Measurements from ENCODE around the gene SLC22A15. TPM values are rescaled to one million over a fixed set of nuclear protein-coding genes. Genes with fewer than 3 reads are reported as not detected.

The SLC22A15 gene
- total RNA-seq, 1 donor from 2014 or later, result 17.6 TPM

GRCh38 chr1:116105996-116106395 lies 129.7 kb downstream of the SLC22A15 start:
- no peak for DNase-seq (ENCODE audit: low read depth)

GRCh38 chr1:116106646-116107045 lies 130.3 kb downstream of the SLC22A15 start:
- H3K36me3 ChIP-seq (ENCODE audit: control insufficient read depth, insufficient read depth, low read length), result no peaks in the 10 kb centered on the region
- H3K4me3 ChIP-seq (ENCODE audit: low read depth, low read length), result no peak overlapping the region
- no peak for TF ChIP-seq CTCF (IDR thresholded peaks at IDR 0.05; ENCODE audit: insufficient read depth, low read length, poor library complexity, severe bottlenecking)
- H3K27me3 ChIP-seq (ENCODE audit: control insufficient read depth, insufficient read depth, low read length), result no peaks in the 10 kb centered on the region
- DNase-seq (ENCODE audit: low read depth), result no peak

More at GRCh38 chr1:116105996-116106395, 129.7 kb downstream of the SLC22A15 start:
- Histone ChIP-seq H3K4me3 (ENCODE audit: low read depth, low read length) (no peak overlapping the region), H3K27me3 (ENCODE audit: control insufficient read depth, insufficient read depth, low read length) (no peaks in the 10 kb centered on the region), H3K36me3 (ENCODE audit: control insufficient read depth, insufficient read depth, low read length) (no peaks in the 10 kb centered on the region)
- TF ChIP-seq CTCF (IDR thresholded peaks at IDR 0.05; ENCODE audit: insufficient read depth, low read length, poor library complexity, severe bottlenecking), result no peak

- no peak overlapping the region for H3K4me3 ChIP-seq (ENCODE audit: low read depth, low read length)
- no peaks in the 10 kb centered on the region for H3K27me3 ChIP-seq (ENCODE audit: control insufficient read depth, insufficient read depth, low read length)
- no peak for DNase-seq (ENCODE audit: low read depth)
- TF ChIP-seq CTCF (IDR thresholded peaks at IDR 0.05; ENCODE audit: insufficient read depth, low read length, poor library complexity, severe bottlenecking), result no peak
- no peaks in the 10 kb centered on the region for H3K36me3 ChIP-seq (ENCODE audit: control insufficient read depth, insufficient read depth, low read length)
These were observed 131.1 kb downstream of the SLC22A15 start for GRCh38 chr1:116107371-116107770.

- no peaks in the 10 kb centered on the region for H3K36me3 ChIP-seq (ENCODE audit: control insufficient read depth, insufficient read depth, low read length)
- no peaks in the 10 kb centered on the region for H3K27me3 ChIP-seq (ENCODE audit: control insufficient read depth, insufficient read depth, low read length)
- no peak for DNase-seq (ENCODE audit: low read depth)
- H3K4me3 ChIP-seq (ENCODE audit: low read depth, low read length), result no peak within 1 kb of the TSS
- no peak for TF ChIP-seq CTCF (IDR thresholded peaks at IDR 0.05; ENCODE audit: insufficient read depth, low read length, poor library complexity, severe bottlenecking)
These were observed 134.5 kb downstream of the SLC22A15 start, which contains the start of gene MAB21L3 for GRCh38 chr1:116110567-116111523. Gene MAB21L3 (plus strand): TSS chr1:116111399. CDS start chr1:116112616, 1,217 bp downstream.

GRCh38 chr1:116111524-116112021 lies 135.3 kb downstream of the SLC22A15 start:
- no peak for DNase-seq (ENCODE audit: low read depth)
- no peak for TF ChIP-seq CTCF (IDR thresholded peaks at IDR 0.05; ENCODE audit: insufficient read depth, low read length, poor library complexity, severe bottlenecking)
- H3K4me3 ChIP-seq (ENCODE audit: low read depth, low read length), result no peak overlapping the region
- H3K36me3 ChIP-seq (ENCODE audit: control insufficient read depth, insufficient read depth, low read length), result no peaks in the 10 kb centered on the region
- no peaks in the 10 kb centered on the region for H3K27me3 ChIP-seq (ENCODE audit: control insufficient read depth, insufficient read depth, low read length)

All from kidney epithelial cell (primary cell).